ENCODE results near the gene GPRC5D.

The GPRC5D gene

GRCh38 chr12:12952036-12952435 is at the start of gene GPRC5D:
TSS of gene GPRC5D (minus strand) at chr12:12952170. CDS start at chr12:12950384, 1,786 bp downstream.
- no peak for DNase-seq

DNA sequence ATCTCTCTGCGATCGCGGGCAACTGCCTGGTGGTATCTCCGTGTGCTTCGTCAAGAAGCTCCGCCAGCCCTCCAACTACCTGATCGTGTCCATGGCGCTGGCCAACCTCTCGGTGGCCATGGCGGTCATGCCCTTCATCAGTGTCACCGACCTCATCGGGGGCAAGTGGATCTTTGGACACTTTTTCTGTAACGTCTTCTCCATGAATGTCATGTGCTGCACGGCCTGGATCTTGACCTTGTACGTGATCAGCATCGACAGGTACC is 49.7 kb upstream of the GPRC5D start:
- no peak for DNase-seq

DNA sequence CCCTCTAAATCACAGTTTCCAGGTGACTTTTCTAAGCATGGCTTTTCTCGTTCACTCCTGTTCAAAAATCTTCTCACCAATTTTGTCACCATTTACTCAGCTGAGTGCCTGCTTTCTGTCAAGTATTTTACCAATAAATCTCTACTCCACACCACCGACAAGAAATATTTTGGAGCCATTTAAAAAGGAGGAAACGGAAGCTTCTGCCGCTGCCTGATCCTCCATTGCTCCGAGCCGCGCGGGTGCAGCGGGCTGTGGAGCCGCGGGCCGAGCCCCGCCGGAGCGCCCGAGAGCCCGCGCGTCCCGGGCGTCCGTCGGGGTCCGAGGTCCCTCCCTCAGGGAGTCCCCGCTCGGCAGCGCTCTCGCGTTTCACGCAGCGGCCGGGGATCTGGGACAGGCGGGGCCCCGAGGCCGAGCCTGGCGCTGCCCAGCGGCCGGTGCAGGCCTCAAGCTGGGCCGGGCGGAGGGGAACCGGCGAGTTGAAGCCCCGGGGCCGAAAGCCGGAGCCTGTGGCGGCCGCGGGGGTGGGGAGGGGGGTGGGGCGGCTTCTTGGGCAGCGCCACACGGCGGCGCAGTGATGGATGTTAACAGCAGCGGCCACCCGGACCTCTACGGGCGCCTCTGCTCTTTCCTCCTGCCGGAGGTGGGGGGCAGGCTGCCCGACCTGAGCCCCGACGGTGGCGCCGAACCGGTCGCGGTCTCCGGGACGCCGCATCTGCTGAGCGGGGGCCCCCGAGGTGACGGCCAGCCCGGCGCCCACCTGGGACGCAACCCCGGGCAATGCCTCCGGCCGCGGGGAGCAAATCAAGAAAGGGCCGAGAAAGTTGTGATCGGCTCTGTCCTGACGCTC is 49.2 kb upstream of the GPRC5D start:
- peak; percentile 21 for DNase-seq

DNA sequence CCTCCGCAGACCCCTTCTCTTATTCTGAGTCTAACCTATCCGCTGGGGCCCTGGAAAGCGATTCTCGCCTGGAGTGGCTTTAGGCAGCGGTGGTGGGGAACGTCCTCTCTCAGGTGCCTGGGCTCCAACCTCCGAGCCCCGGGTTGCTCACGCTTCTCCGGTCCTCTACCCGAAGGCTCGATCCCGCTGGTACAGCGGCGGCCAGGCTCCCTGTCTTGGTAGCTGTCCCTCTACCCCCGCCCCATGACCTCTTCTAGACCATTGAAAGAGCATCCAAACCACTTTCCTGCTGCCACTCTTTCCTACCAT is 48.6 kb upstream of the GPRC5D start:
- no peak for DNase-seq

GRCh38 chr12:12999959-13000615 is 48.1 kb upstream of the GPRC5D start, which contains the start of gene HEBP1:
TSS of gene HEBP1 (minus strand) at chr12:13000265. CDS start at chr12:13000114, 151 bp downstream.
- DNase-seq: peak; percentile 99

DNA sequence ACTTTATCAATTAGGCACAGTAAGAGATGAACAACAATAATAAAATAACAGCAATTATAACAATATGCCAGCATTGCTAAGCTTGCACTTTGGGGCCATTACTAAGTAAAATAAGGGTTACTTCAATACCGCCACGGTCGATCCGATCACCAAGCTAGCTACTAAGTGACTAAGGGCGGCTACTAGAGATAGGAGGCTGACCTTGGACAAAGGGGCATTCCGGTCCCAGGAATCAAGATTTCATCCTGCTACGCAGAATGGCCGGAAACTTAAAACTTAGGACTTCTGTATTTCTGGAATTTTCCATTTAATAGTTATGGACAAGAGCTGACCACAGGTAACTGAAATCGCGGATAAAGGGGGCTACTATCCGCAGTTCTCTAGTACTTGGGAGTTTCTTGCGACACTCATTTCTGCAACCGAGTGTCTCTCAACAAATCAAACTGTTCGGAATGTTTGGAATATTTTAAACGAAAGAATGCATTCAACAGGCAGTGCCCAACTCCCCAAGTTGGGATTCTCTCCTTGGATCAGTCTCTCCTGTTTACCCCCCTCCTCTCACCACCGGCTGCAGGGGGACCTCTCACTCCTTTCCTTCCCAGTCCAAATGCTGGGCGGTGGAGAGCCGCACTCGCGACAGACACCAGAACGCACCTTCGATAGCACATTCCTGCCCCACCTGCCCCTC is 47.4 kb upstream of the GPRC5D start:
- no peak for DNase-seq

DNA sequence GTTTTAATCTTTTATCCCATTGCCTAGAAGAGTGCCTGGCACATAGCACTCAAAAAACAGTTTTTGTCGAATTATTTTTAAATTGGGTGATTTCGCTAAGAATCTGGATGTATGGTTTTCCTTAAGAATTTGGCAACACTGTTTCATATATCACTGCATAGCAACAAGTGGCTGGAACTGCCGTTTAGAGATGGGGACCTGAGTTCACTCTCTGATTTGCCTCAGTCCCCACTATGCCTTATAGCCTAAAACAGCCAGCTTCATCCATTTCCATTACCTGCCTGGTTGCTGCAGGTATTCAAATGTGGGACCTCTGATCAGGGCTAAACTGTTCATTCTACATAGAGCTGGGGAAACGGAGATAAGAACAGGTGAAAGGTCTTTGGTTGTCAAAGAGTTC is 46.3 kb upstream of the GPRC5D start:
- no peak for DNase-seq

DNA sequence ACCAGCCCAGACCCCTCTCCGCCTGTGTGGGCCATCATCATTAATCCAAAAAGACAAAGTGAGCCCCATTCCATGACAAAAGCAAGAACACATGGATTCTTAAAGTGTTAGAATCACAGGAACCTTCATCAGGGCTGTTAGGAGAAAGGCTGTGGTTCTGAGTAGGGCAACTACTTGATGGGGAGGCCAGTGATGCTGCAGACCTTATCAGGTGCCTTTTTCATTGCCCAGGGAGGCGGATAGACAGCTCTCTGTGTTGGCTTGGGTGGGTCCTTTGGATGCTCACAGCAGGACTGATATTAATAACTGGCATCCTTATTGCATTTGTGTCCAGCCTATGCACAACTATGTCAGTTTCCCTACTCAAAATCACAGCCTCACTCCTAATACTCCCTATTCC is 45.8 kb upstream of the GPRC5D start:
- DNase-seq: no peak

DNA sequence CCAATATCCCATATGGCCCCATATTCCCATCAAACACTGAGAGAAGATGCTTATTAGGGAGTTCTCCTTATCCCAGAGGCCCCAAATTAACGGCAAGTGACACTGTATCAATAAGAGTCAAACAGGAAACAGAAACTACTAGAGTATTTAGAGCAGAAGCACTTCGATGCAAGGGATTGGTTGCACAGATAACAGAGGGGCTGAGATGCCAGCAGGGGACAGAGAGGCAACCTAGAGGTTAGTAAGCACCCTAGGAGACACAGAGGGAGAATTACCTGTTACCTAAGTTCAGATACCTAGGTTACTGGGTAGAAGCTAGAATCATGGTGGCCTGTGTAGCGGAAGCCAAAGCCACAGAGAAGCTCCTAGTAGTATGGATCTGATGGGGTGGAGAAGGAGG is 45.2 kb upstream of the GPRC5D start:
- no peak for DNase-seq

DNA sequence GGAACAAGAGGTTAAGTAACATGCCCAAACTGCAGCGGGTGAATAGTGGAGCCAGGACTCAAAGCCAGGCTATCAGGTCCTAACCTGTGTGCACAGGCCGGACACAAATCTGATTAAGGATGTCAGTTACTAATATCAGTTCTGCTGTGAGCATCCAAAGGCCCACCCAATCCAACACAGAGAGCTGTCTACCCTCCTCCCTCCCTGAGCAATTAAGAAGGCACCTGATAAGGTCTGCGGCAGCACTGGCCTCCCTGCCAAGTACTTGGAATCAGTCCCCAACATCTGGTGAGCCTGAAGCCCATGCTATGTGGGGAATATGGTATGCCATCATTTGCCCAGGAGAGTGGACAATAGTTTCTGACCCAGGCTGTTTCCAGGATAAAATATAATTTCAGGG is 44.2 kb upstream of the GPRC5D start:
- DNase-seq: no peak

- DNase-seq: no peak
Observed at GRCh38 chr12:12995088-12995487, 43.1 kb upstream of the GPRC5D start.

DNA sequence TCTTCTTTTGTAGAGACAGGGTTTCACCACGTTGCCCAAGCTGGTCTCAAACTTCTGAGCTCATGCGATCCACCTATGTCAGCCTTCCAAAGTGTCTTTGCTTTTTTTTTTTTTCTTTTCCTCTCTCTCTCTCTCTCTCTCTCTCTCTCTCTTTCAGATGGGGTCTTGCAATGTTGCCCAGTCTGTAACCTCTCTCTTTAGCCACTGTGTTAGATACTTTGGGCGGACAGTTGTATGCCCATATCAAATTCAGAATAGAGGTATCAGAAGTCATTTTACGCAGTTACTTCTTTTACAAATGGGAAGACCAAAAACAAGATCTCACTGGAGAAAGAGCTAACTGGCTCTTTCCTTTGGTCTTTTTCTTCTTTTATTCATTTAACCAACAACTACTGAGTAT is 41.4 kb upstream of the GPRC5D start:
- no peak for DNase-seq

DNA sequence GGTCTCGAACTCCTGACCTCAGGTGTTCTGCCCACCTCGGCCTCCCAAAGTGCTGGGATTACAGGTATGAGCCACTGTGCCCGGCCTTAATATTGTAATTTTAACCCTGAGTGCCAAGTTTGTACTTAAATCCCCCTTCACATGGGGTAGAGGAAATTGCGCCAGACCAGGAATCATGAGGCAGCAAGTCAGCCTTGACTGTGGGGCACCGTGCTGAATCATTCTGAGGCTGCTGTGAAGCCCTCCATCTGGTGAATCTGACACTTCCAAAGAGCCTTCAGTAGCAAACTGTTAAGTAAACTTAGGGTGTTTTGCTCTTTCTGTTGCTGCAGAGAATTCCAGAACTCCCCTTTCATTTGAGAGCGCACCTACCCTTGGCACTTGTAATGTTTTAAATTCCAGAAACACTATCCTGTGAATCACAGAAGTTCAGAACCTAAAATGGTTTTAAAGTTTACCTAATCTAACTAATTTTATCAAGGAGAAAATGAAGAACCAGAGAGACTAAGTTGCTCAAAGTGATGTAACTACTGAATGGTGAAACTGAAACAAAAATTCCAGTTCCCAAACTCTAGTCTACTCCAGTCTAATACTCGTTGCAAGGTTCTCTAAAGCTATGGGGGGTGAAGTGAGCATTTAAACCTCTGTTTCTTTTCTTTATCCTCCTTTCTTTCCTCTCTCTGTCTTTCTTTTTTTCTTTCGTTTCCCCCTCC is 40.6 kb upstream of the GPRC5D start:
- no peak for DNase-seq

GRCh38 chr12:12990700-12991468 is 38.9 kb upstream of the GPRC5D start:
- DNase-seq: no peak

GRCh38 chr12:12987421-12987820 is 35.5 kb upstream of the GPRC5D start:
- DNase-seq: no peak

DNA sequence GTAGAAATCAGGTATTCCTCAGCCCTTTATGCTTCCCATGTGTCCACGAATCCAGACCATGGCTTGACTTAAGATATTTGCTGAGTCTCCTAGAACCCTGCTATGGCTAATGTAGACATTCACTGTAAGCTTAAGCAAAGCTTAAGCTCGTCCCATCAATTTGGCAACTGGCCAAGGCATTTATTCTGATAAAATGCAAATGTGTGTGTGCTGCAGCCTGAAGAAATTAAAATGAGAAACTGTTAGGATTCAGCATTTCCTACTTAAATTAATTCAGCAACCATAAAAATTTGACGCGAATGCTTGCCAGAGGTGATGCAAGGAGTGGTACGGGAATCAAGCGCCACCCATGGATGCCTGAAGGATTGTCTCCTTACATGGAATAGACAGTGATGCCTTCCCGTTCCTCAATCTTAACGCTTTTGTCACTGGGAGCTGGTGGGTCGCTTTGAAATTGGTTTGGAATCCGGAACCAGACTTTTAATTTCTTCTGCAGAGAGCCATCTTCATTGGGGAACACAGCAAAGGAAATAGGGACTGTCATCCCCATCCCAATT is 34.9 kb upstream of the GPRC5D start:
- DNase-seq: no peak

GRCh38 chr12:12985817-12986408 is 33.9 kb upstream of the GPRC5D start:
- DNase-seq: no peak

DNA sequence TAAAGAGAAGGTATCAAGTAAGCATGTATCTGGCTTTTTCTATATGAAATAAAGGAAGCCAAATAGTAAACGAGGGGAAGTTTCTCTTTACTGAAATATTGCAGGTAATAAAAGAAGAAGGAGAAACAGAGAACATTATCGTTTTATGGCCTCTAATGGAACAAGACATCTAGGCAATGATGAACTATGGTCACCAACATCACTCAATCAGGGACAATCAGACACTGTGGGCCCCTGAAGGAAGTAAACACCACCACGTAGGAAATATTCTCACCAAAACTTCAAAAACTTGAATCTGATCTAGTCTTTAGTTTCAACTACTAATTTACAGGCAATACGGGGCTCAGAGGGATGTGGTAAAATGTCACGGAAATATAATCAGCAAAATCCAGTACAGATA is 32.2 kb upstream of the GPRC5D start:
- no peak for DNase-seq

GRCh38 chr12:12983420-12984035 is 31.6 kb upstream of the GPRC5D start:
- no peak for DNase-seq

- DNase-seq: no peak
Observed at GRCh38 chr12:12982331-12982730, 30.4 kb upstream of the GPRC5D start.

DNA sequence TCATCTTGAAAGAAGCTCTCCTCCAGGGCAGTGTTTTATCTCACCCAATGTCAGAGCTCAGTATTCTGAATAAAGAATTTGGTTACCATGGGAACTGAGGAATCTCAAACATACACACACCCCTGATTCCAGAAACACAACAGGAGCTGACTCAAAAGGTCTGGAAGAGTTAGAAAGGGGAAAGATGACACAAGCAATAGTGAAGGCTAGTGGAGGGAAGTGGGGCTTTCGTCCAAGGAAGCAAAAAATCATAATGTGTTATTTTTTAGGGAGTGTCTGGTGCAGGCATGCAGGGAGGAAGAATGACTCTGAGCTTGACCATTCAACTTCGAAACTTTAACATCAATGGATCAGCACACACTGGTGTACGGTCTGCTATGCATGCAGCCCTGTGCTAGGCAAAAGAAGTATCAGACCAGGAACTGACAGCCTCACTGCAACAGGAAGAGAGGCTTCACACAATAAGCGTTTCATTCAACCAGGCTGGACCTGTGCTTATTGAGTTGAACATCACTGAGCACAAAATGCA is 27.8 kb upstream of the GPRC5D start:
- no peak for DNase-seq

All from stimulated activated CD4-positive, alpha-beta T cell treated with anti-CD3 and anti-CD28 coated beads, Interleukin-12 subunit alpha, Interleukin-12 subunit beta, amount 100 ng/mL, for 4 hours (primary cell).